GM18951 (cell line): ENCODE results near the gene TMEM42.
A peak's percentile ranks its signal among the peaks of the same experiment; 100 is the strongest.
"Not testable (repeated sequence)": the region's sequence is repeated elsewhere in the genome, so short reads cannot be mapped to it uniquely, and the experiment has no call there.

Experiments used
- POLR2A ChIP-seq: IDR thresholded peaks from 4 replicates; pipeline ENCODE4 v1.6.1; 2011; ENCODE audit warnings: mild to moderate bottlenecking; ENCODE audit not compliant: insufficient read length, insufficient read depth; ENCODE audit errors: extremely low read depth
- in situ Hi-C: fragments of 300-500 bp; cut with MboI; formaldehyde crosslinking; loops from one replicate; pipeline ENCODE4 v1.12.0; 2022; ENCODE audit warnings: low sequenced_read_pairs, mixed read lengths, inconsistent platforms; ENCODE audit not compliant: unreplicated experiment

Gene TMEM42

DNA sequence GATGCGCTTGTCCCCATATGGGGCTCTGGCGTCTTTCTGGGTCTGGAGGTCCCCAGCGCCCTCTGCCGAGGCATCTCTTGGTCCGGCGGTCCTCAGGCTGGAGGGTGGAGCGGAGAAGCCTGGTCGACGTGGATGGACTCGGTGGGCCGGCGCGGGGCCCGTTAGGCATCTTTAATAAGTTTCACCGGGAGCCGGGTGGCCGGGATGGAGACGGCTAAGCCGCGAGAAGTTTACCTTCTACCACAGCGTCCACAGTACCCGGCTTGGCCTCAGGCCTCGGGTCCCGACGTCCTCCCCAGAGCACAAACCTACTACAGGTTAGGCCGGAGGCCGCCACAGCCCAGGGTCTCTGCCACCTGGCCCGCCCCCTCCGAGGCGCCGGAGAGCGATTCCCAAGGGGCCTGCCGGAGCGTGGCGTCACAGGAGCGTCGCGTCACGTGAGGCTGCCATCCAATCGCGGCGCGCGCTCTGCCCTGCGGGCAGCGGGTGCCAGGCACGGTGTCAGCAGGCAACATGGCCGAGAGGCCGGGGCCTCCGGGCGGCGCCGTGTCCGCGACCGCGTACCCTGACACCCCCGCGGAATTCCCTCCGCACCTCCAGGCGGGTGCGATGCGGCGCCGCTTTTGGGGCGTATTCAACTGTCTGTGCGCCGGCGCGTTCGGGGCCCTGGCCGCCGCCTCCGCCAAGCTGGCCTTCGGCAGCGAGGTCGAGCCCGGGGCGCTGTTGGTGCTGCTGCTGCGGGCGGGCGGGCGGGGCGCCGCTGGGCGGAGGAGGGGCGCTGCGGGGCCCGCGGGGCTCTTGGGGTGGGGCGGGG is at the start of gene TMEM42:
TSS of gene TMEM42 (plus strand) at position 501 of the 814 bp plus-strand sequence. CDS start at position 514, 13 bp downstream.
- TF ChIP-seq POLR2A = peak; percentile 94
- in situ Hi-C loops = no loop called here

DNA sequence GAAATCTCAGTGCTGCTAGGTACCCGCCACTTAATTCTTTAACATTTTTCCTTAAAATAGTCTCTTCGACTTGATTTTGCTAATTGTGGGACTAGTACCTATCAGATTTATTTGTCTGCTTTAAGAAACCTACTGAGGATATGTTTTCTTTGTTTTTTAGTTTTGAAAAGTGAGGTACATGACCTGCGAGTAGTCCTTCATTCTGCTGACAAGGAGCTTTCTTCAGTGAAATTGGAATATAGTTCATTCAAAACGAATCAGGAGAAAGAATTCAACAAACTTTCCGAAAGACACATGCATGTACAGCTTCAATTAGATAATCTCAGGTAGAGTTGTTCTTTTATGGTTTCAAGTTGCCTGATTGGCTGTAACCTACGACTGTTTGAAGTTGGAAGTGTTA is 47.0 kb upstream of the TMEM42 start:
- in situ Hi-C loops = no loop called here
- no peak for TF ChIP-seq POLR2A

DNA sequence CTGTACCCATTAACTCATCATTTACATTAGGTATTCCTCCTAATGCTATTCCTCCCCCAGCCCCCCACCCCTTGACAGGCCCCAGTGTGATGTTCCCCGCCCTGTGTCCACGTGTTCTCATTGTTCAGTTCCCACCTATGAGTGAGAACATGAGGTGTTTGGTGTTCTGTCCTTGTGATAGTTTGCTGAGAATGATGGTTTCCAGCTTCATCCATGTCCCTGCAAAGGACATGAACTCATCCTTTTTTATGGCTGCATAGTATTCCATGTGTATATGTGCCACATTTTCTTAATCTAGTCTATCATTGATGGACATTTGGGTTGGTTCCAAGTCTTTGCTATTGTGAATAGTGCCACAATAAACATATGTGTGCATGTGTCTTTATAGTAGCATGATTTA is 45.4 kb upstream of the TMEM42 start:
- in situ Hi-C loops = not testable (repeated sequence)

GRCh38 chr3:44821206-44821605 is 40.5 kb upstream of the TMEM42 start:
- in situ Hi-C loops = not testable (repeated sequence)

- in situ Hi-C loops = no loop called here
- no peak for TF ChIP-seq POLR2A
These were observed 36.3 kb upstream of the TMEM42 start for GRCh38 chr3:44825264-44825925.

- in situ Hi-C loops = no loop called here
- no peak for TF ChIP-seq POLR2A
These were observed 34.5 kb upstream of the TMEM42 start for GRCh38 chr3:44827196-44827595.

DNA sequence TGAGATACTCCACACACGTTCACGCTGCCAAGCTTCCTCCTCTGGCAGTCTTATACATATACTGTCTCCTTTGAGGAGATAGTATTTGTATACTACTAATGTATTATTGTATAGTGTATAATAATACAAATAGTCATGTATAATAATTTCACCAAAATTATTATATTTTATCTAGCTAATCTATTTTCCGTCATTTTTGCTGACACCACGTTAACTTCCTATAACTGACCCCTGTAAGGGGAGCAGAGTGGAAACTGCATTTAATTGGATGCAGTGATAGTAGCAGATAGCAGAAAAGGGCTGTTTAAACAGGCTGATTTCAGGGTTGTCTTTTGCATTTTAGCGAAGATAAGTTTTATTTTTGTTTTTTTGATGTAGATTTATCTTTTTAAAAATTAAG is 30.5 kb upstream of the TMEM42 start:
- in situ Hi-C loops = no loop called here
- no peak for TF ChIP-seq POLR2A

- no peak for TF ChIP-seq POLR2A
- in situ Hi-C loops = no loop called here
These were observed 29.7 kb upstream of the TMEM42 start for GRCh38 chr3:44832032-44832431.

GRCh38 chr3:44832965-44833364 is 28.7 kb upstream of the TMEM42 start:
- in situ Hi-C loops = no loop called here
- TF ChIP-seq POLR2A = no peak

DNA sequence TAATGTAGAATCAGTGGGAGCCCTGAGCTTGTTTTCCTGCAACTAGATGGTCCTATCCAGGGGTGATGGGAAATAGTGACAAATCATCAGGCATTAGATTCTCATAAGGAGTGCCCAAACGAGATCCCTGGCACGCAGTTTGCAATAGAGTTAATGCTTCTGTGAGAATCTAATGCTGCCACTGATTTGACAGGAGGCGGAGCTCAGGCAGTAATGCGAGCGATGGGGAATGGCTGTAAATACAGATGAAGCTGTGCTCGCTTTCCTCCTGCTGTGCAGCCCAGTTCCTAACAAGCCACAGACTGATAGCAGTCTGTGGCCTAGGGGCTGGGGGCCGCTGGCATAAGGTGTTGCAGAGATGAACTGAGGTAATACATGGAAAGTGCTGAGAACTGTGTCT is 28.3 kb upstream of the TMEM42 start:
- in situ Hi-C loops = no loop called here
- TF ChIP-seq POLR2A = no peak

GRCh38 chr3:44835684-44836083 is 26.0 kb upstream of the TMEM42 start:
- no peak for TF ChIP-seq POLR2A

DNA sequence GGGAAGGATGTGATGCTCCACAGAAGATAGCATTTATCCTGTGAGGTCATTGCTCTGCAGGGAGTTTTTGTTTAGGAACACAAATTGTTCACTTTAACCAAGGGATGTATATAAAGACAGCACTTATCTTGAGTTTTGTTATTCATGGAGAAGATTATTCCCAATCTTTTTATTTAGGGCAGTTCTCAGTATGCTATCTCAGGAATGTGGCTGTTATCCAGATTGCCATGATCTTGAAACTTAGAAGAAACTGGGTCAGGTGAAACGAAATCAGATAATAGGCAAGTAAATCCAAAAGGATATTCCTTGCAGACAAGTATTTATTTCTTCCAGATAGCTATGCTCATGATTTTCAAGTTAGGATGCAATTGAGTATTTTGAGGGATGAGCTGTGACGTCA is 19.3 kb upstream of the TMEM42 start:
- in situ Hi-C loops = no loop called here
- TF ChIP-seq POLR2A = no peak

More at GRCh38 chr3:44835684-44836083, 26.0 kb upstream of the TMEM42 start:
- in situ Hi-C loops = no loop called here

DNA sequence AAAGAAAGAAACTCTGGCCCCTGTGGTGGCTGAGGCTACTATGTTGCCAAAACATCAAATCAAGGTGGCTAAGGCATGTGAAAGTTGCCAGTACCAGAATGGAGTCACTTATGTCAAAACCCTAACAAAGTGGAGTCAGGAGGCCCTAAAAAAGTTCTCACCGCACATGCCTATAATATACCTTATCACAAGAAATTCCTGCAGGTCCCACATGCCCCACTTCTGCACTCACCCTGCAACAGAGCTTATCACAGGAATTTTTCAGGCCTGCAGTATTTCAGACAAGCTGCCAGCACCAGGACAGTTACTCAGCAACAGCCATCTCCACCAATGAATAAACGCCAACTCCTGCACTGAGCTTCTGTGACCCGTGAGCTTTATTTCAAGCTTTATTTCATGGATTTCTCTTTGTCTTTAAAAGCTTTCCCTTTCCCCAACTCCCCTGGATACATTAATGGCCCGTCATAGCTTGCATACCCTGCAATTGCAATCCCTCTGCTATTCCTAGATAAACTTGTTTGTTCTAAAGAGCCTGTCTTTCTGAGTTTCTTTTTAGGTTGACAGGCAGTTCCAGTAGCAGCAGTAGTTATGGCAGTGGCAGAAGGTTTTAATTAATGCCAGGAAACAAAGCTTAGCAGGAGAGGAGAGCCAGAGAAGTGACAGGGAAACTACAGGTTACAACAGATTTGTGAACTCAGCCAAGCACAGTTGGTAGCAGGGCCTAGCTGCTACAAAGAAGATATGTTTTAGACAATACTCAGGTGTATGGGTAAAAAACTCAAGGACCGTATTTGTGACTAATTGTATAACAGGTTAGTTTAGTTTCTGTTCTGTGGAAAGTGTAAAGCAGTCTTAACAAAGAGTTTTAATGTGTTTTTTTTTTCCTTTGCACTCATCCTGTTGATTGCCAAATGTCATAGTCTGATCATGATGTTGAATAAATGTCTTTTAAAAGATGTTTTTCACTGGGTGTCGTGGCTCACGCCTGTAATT is 15.9 kb upstream of the TMEM42 start:
- no peak for TF ChIP-seq POLR2A
- in situ Hi-C loops = no loop called here
